ENCODE data around the gene TRMT6.

TRMT6 gene

GRCh38 chr20:5949943-5950270 lies 426 bp downstream of the TRMT6 start:
- DNase-seq (ENCODE audit: low read depth in 2 of 2), result no peak

DNA sequence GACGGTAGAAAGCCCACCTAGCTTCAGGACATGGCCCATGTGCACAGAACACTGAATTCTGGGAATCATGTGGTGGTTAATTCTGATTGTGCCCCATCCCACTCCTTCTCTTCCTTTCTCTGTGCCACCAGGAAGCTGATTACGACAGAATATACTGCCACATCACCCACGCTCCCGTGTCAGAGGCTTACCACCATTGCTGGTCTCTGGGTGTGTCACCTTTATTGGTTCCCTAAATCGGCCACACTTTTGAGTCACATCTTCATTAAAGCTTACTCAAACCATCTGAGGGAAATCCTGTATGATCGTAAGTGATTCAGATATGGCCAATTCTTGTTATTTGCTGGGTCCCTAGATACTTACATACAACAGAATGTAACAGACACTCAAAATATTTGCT lies 3.1 kb downstream of the TRMT6 start:
- DNase-seq (ENCODE audit: low read depth in 2 of 2), result peak in 1 of 2 donors; percentile 3

DNA sequence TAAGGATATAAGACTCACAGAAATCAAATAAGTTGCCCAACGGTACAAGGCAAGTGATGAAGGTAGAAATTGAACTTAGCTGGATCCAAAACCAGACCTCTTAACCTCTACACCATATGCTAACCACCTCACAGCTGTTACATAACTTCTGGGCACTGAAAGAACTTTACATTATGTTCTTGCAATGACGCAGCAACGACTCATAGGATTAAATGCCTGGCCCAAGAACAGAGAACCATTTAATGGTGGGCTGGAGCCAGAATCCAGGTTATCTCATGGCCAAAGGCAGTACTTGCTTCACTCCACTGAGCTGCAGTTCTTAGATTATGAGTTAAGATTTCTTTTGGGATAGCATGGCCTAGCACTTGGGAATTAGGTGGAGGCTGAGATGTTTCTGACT lies 4.4 kb downstream of the TRMT6 start:
- DNase-seq (ENCODE audit: low read depth in 2 of 2), result no peak

GRCh38 chr20:5938456-5939029 lies 11.8 kb downstream of the TRMT6 start:
- no peak for DNase-seq (ENCODE audit: low read depth in 2 of 2)

- DNase-seq (ENCODE audit: low read depth in 2 of 2), result no peak
Measured at GRCh38 chr20:5936238-5936637, 14.1 kb downstream of the TRMT6 start.

DNA sequence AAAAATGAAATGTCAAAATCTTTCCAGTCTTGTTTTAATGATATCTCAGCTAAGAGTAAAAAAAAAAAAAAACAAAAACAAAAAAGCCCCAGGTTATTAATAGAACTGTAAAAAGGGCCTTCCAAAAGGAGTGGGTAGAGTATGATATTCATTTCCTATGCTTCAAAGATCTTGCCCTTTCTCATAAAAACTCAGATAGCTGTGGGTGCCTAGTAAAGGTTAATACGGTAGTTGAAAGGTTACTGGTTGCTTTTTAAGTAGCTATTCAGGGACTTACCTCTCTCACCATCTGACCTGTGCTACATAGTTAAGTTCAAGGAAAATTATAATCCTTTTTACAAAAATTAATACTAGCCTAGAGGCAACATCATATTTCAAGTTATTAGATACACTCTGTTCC lies 14.9 kb downstream of the TRMT6 start:
- no peak for DNase-seq (ENCODE audit: low read depth in 2 of 2)

DNA sequence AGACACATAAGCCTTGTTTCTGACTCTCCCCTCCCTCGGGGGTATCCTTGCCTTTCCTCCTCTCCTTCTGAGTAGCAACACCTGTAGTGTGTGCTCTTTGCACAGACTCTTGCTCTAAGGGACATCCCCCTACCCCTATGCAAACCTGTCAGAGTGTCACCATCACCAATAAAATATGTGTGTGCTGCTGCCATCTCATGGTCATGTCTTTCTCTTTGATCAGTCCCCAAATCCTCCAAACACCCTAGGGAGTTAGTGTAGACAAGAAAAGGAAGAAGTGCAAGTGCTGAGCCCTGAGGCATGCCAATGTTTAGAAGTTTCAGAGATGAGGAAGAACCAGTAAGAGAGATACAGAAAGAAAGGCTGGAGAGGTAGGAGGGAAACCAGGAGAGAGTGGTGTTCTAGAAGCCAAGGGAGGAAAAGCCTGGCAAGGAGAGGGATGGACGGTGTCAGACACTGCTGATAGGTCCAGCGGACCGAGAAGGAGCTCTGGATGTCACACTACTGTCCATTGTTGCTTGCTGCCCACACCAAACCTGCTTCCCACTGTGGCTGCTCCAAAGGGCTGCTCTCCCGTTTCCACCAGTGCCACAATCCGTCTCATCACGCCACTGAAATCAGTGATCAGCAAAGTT lies 16.4 kb downstream of the TRMT6 start:
- DNase-seq (ENCODE audit: low read depth in 2 of 2), result no peak

GRCh38 chr20:5932796-5933195 lies 17.5 kb downstream of the TRMT6 start:
- no peak for DNase-seq (ENCODE audit: low read depth in 2 of 2)

DNA sequence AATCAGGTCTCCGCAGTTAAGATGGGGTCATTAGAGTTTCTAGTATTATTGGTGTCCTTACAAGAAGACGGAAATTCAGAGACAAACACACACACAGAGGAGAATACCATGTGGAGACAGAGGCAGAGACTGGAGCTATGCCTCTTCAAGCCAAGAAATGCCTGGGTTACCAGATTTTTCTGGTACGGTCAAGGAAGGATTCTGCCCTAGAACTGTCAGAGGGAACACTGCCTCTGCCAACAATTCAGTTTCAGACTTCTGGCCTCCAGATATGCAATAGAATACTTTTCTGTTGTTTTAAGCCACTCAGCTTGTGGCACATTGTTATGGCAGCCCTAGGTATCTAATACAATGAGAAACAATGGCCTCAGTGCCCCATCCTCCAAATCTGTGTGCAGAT lies 18.9 kb downstream of the TRMT6 start:
- no peak for DNase-seq (ENCODE audit: low read depth in 2 of 2)

DNA sequence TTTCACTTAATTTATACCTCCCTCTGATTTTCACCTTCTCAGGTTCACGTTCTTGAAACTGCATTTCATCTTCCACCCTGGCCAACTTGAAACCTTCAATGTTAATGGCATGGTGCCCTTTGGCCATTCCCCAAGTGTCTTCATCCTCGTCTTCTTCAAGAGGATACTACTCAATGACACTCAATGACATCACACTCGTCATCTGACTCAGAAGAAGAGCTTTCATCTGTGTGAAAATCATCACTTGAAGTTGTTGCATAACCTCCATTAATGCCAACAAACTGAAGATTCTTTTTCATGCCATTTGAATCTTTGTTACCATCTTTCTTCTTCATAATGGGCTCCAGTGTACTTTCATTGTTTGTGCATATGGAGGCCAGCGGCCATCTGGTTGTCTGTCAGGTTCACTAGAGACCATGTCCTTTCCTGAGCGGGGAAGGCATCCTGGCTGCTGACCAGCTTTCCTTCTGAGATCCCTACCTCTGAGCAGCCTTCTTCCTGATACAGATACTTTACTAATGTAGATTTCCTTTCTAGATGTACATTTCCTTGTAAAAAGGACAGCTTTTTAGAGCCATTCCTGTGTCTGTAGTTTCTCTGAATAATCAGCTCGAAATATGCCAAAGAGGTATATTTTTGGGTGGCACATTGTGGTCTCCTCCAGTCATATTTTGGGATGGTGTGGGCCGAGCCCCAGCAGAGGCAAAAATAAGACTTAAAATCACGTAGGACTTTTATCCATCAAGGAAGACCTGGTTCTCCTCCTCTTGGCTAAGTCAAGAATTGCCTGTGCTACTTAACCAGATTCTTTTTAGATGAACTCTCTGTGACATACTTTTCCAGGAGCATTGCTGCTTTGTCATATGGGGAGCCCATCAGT lies 21.3 kb downstream of the TRMT6 start:
- no peak for DNase-seq (ENCODE audit: low read depth in 2 of 2)

DNA sequence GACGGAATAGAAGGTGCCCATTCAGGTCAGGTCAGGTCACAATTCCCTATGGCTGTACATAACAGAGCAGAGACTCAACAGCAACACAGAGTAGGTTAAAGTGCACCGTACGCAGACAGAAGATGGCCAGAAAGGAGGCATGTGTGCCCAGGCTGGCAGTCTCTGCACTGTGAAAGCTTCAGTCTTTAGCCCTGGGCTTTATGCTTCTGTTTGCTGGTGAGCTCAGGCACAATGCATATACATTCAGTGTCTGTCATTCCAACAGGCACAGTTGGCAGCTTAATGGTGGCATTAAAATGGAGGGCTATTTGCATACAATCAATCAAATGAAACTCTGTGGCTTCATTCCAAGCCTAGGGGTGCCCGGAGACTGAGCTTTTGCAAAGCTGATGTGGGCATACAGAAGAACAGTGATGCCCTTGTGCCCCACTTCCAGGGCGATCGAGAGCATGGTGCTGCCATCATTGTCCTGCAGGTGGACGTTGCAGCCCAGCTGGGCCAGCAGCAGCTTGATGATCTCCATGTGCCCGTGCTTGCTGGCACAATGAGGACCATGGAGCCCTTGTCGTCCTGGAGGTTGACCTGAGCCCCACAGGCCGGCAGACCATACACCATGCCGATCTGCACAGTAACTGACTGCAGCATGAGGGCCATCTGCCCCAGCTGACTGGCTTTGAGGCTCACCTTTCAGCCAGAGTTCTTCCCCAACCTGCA lies 22.4 kb downstream of the TRMT6 start:
- DNase-seq (ENCODE audit: low read depth in 2 of 2), result no peak

DNA sequence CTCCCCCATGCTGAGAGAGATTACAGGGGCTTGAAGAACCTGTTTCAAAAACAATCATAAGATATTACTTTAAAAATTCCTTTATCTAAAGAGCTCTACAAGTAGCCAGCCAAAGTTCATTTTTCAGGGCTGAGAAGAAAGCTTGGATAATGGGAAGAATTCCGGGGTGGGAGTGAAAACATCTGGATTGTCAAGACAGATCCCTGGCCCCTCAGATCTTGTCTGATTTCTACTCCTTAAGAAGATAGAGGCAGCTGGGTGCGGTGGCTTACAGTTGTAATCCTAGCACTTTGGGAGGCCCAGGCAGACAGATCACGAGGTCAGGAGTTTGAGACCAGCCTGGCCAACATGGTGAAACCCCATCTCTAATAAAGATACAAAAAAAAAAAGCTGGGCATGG lies 24.8 kb downstream of the TRMT6 start:
- DNase-seq (ENCODE audit: low read depth in 2 of 2), result no peak

DNA sequence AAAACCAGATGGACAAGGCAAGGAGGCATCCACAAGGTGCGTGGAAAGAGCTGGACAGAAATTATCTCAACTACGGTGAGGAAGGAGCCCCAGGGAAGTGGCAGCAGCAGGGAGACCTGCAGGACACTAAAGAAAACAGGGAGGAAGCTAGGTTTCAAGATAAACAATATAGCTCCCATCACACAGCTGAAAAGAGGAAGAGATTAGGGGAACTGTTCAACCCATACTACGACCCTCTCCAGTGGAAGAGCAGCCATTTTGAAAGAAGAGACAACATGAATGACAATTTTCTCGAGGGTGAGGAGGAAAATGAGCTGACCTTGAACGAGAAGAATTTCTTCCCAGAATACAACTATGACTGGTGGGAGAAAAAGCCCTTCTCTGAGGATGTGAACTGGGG lies 26.8 kb downstream of the TRMT6 start:
- no peak for DNase-seq (ENCODE audit: low read depth in 2 of 2)

DNA sequence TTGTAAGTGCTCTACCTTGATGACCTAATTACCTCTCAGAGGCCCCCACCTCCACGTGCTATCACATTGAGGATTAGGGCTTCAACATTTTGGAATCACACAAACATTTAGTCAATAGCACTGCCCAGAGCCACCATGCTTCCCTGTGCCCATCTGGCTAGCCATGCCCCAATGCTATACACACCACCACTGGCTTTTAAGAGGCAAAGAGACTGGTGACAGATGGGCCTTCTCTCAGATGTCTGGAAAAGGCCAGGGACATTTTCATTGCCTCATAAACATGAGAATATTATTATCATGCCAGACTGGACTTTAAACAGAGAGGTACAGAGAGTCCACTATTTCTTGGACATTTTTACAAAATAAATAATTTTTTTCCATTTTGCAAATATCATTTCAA lies 29.8 kb downstream of the TRMT6 start:
- DNase-seq (ENCODE audit: low read depth in 2 of 2), result no peak

DNA sequence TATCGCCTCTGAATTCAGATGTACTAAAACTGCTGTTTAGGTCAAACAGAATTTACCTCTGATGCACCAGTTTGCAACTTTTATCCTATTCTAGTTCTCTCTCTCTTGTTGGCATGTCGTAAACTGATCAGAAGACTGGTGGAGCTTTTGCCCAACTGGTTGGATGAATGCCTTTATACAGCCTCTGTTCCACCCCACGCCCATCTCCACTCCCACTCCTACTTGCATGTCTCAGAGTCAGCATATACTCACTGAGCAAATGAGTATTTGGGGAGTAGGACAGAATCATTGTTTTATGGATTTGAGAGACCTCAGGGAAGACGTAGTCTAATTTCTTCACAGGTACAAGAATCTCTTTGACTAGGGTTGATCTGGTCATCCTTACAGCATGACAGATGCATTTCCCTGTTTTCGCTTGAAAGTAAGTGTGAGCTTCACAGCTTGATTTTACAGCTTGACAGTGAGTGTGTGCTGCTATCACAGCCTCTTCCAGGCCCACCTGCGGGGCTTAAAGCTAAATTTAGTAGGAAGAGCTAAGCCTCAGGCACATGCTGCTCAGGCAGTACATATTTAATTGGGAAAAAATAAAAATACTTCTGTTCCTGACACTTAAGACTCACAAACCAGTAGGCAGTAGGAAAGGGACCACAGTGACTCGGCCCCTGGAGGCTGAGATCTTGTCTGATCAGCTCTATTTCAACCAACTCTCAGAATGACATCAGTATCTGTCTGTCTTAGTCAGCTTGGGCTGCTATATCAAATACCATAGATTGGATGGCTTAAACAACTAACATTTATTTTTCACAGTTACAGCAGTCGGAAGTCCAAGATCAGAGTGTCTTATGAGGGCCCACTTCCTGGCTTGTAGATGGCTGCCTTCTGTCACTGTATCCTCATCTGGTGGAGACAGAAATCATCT lies 30.4 kb downstream of the TRMT6 start:
- DNase-seq (ENCODE audit: low read depth in 2 of 2), result no peak

DNA sequence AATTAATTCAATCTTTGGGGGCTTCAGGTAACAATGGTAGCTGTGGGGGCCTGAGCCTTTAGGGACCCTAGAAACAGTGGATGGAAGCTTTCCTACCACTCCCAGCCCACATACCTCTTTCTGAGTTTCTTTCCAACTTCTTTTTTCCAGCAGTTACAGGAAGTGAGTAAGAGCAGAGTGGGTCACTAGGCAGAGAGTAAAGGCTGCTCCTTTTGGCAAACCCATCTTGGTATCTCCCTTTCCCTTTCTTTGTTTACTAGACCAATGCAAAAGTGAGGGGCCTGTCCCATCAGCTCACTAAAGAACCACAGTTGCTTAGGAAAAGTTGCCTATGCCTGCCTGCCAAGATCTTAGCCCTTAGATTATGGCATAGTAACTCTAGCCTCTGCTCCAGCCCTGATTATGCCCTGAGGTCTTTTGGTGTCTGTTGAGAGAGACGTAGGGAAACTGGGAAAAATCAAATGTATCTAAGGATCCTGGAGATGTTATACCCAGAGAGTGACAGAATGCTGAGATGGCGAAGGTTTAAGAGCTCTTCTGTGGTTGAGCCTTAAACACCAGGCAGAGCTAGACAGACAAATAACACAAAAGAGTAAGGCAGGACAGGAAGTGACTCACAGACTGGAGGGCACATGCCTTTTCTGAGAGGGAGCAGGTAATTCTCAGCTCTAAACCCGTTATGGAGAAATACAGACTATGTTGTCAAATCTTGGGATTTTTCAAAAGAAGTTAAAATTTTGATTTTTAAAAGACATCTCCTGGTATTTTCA lies 31.3 kb downstream of the TRMT6 start:
- DNase-seq (ENCODE audit: low read depth in 2 of 2), result no peak

GRCh38 chr20:5914859-5915258 lies 35.5 kb downstream of the TRMT6 start:
- DNase-seq (ENCODE audit: low read depth in 2 of 2), result no peak

- DNase-seq (ENCODE audit: low read depth in 2 of 2), result no peak
Measured at GRCh38 chr20:5913166-5913565, 37.2 kb downstream of the TRMT6 start.

DNA sequence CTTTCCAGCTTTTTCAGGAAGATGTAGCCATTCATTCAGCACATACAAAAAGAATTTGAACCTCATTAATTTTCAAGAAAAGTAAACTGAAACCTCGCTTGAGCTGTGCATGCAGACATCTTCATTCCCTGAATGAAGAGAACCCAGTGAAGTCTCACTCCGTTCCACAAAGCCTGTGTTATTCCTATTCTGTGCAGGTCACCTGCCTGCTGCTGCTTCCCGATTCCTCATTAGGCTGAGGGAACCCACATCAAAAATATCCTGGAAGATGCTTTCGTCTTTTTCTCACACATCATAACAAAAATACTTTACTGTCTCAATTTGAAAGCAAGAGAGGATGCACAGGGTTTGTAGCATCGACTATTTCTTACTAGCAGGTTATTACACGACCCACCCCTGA lies 40.1 kb downstream of the TRMT6 start:
- DNase-seq (ENCODE audit: low read depth in 2 of 2), result no peak

GRCh38 chr20:5908981-5909380 lies 41.4 kb downstream of the TRMT6 start:
- DNase-seq (ENCODE audit: low read depth in 2 of 2), result no peak

GRCh38 chr20:5900908-5901307 lies 49.4 kb downstream of the TRMT6 start:
- no peak for DNase-seq (ENCODE audit: low read depth in 2 of 2)
